Skeletal muscle satellite cell (primary cell): ENCODE measurements around the gene GAS1. TPM values are rescaled to one million over a fixed set of nuclear protein-coding genes. Genes with fewer than 3 reads are reported as not detected.
A peak's percentile ranks its signal among the peaks of the same experiment; 100 is the strongest.

Experiments
- H3K27me3 ChIP-seq: 2 replicates; pipeline ENCODE4 v1.7.0; 2013; ENCODE audit warnings: low read length; ENCODE audit not compliant: control insufficient read depth, insufficient read depth
- H3K36me3 ChIP-seq: 2 replicates; pipeline ENCODE4 v1.7.0; 2013; ENCODE audit warnings: mild to moderate bottlenecking, control low read depth, low read length; ENCODE audit not compliant: insufficient read depth
- H3K4me1 ChIP-seq: 2 replicates; pipeline ENCODE4 v1.7.0; 2013; ENCODE audit warnings: low read length; ENCODE audit not compliant: control insufficient read depth, insufficient read depth
- H3K4me2 ChIP-seq: 2 replicates; pipeline ENCODE4 v1.7.0; 2013; ENCODE audit warnings: mild to moderate bottlenecking, low read length
- H3K4me3 ChIP-seq: 2 replicates; pipeline ENCODE4 v1.7.0; 2013; ENCODE audit warnings: low read length
- H3K9ac ChIP-seq: 2 replicates; pipeline ENCODE4 v1.7.0; 2013; ENCODE audit warnings: mild to moderate bottlenecking, low read depth, low read length, moderate library complexity
- H3K9me3 ChIP-seq: replicated peaks from 2 replicates; pipeline ENCODE4 v1.7.0; 2013; ENCODE audit warnings: mild to moderate bottlenecking, control low read depth, low read length
- total RNA-seq: library from RNA; depleted of rRNA; stranded (reverse); fragments of >200 nt; gene quantifications from 2 replicates; pipeline ENCODE4 v1.2.3, GENCODE V29; 2012; rRNA removed

The GAS1 gene, protein sequence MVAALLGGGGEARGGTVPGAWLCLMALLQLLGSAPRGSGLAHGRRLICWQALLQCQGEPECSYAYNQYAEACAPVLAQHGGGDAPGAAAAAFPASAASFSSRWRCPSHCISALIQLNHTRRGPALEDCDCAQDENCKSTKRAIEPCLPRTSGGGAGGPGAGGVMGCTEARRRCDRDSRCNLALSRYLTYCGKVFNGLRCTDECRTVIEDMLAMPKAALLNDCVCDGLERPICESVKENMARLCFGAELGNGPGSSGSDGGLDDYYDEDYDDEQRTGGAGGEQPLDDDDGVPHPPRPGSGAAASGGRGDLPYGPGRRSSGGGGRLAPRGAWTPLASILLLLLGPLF
- 2.0 and 5.5 TPM in 2 replicates for total RNA-seq

DNA sequence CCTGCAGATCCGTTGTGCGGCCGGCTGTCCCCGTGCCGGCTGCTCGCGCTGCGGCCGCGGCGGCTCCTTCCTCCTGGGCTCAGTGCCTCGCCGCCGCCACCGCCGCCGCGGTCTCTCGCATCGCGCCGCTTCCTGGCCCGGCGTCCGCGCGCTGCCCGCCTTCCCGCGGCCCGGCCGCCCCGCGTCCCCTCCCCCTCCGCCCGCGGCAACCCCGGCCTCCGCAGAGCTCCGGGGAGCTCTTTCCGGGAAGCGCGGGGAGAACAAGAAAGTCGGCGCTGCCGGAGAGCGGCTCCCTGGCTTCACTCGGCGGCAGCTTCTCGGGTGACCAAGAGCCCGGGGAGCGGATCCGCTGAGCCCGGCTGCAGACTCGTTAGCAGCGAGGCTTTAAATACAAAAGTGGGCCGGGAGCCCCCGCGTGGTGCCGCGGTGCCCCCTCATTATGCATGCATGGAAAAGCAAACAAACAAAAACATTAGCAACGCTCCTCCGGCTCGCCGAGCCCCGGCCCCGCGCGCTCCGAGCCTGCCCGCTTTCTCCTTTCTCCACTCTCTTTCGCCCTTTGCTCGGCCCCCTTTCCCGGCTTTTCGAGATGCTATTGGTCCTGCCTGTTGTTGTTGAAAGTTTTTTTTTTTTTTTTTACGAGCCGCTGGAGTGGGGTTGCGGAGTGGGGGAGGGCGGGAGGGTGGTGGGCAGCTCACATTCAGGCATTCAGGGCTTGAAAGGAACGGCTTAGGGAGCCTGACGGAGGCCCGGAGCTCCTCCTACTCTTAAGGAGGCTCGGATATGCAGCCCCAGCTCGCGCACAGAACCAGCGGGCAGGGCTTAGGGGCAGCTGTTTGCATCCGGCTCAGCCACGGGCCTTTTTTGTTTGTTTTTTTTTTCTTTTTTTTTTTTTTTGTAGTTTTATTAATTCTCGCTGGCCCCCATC lies at the start of gene GAS1:
Gene GAS1 (minus strand): TSS at position 361 of the 928 bp plus-strand sequence. CDS start 727 bp downstream, outside the sequence.
- Histone ChIP-seq H3K9ac (peak within 1 kb of the TSS; percentile 90), H3K27me3 (no peaks in the 10 kb centered on the region), H3K4me2 (peak within 1 kb of the TSS; percentile 98), H3K9me3 (peaks cover under 1% of the 10 kb centered on the region), H3K4me1 (peaks cover 23% of the 10 kb centered on the region), H3K36me3 (peaks cover 10% of the 10 kb centered on the region), H3K4me3 (peak within 1 kb of the TSS; percentile 97)

DNA sequence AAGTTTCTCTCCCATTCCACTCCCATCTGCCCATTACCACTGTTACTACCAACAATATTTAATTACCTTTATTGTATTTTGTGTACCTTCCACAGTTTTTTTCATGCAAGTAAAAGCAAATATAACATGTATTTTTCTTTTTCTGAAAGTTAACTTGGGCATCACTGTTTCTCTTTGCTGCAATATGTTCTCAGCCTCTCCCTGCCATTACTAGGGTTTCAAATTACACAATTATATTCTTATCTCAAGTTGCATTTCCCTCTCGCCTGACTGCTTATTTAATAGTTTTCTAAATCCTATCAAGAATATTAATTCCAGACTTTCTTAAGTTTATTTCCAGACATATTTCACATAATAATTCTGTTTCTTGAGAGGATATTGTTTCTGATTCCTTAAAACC lies 46.9 kb upstream of the GAS1 start:
- Histone ChIP-seq H3K27me3 (no peaks in the 10 kb centered on the region), H3K4me1 (no peaks in the 10 kb centered on the region), H3K4me3 (no peak overlapping the region), H3K36me3 (no peaks in the 10 kb centered on the region), H3K9me3 (no peaks in the 10 kb centered on the region), H3K4me2 (no peak overlapping the region), H3K9ac (no peak overlapping the region)

DNA sequence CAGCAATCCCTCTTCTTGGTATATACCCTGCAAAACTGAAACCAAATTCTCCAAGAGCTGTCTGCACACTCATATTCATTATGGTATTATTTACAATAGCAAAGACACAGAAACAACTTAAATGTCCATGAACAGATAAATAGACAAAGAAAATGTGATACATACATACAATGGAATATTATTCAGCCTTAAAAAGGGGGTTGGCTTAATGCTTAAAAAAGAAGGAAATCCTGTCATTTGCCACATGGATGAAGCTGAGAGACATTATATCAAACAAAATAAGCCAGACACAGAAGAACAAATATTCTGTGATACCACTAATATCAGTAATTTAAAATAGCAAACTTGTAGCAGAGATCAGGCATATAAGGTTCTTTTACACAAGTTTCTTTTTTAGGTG lies 46.5 kb upstream of the GAS1 start:
- H3K4me2 ChIP-seq: no peak overlapping the region
- no peaks in the 10 kb centered on the region for H3K9me3 ChIP-seq
- no peaks in the 10 kb centered on the region for H3K4me1 ChIP-seq
- no peak overlapping the region for H3K9ac ChIP-seq
- H3K27me3 ChIP-seq: no peaks in the 10 kb centered on the region
- no peak overlapping the region for H3K4me3 ChIP-seq
- H3K36me3 ChIP-seq: no peaks in the 10 kb centered on the region

DNA sequence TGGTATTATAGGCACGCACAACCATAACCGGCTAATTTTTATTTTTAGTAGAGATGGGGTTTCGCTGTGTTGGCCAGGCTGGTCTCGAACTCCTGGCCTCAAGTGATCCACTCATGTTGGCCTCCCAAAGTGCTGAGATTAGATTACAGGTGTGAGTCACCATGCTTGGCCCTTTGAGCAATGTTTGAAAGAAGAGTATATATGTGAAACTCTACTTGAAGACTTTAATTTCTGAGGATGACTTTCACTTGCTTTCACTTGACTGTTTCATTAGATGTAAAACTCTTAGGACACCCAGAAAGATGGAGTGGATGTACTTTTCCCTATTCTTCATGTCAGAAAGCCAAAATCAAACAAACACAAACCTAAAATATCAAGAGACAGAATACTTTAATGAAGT lies 43.8 kb upstream of the GAS1 start:
- Histone ChIP-seq H3K4me1 (no peaks in the 10 kb centered on the region), H3K4me3 (no peak overlapping the region), H3K36me3 (no peaks in the 10 kb centered on the region), H3K9me3 (no peaks in the 10 kb centered on the region), H3K9ac (no peak overlapping the region), H3K4me2 (no peak overlapping the region), H3K27me3 (no peaks in the 10 kb centered on the region)

DNA sequence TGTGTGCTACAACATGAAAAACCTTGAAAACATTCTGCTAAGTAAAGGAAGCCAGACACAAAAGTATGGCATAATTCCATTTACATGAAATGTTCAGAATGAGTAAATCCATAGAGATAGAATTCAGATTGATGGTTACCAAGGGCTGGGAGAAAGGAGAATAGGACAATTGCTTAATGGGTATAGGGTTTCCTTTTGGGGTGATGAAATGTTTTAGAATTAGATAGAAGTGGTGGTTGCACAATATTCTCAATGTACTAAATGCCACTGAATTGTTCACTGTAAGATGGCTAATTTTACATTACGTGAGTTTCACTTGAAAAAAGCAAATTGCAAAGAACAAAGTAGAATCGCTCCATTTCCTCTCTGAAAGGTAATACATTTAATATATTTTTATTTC lies 43.0 kb upstream of the GAS1 start:
- Histone ChIP-seq H3K4me1 (peaks cover under 1% of the 10 kb centered on the region), H3K4me3 (no peak overlapping the region), H3K9ac (no peak overlapping the region), H3K9me3 (no peaks in the 10 kb centered on the region), H3K27me3 (no peaks in the 10 kb centered on the region), H3K4me2 (no peak overlapping the region), H3K36me3 (no peaks in the 10 kb centered on the region)

DNA sequence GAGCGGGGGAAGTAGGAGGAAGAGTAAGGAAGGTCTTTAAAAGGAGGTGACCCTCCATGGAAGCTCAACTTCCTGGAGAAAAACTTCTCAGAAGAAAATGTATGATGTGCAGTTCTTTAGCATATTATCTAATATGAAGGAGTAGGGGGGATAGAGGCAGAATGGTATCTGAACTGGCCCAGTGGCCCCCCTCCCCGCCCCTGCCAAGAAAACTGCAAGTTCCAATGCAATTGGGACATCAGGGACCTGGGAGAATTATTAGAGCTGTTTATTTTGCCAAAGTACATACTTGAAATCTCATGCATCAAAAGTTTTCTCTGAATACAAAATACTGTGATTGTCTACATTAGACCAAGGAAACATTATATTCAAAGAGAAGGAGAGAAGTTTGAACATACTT lies 40.6 kb upstream of the GAS1 start:
- Histone ChIP-seq H3K4me3 (no peak overlapping the region), H3K27me3 (no peaks in the 10 kb centered on the region), H3K36me3 (no peaks in the 10 kb centered on the region), H3K9ac (no peak overlapping the region), H3K9me3 (no peaks in the 10 kb centered on the region), H3K4me1 (peaks cover 22% of the 10 kb centered on the region), H3K4me2 (no peak overlapping the region)

DNA sequence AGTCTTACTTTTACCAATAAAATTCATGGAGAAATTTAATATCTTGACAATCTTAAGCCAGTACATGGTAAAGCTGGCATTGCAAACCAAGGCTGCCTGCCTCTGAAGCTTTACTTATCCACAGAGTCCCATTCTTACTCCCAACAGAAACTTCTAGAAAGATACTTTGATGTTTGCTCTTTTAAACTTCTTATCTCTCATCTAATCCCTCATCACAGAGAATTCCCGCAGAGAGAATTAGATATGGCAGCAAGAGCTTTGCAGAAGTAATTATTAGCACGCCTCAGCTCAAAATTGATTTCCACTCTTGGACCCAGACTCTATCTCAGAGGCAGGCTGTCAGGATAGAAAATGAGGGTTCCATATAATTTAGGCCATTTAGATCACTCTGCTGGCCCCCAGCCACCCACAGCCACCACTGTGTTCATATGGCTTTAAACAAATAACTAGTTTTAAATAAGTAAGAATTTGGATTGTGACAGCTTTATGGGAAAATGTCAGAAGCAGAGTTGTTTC lies 37.9 kb upstream of the GAS1 start:
- Histone ChIP-seq H3K9ac (no peak overlapping the region), H3K27me3 (no peaks in the 10 kb centered on the region), H3K4me1 (peaks cover 31% of the 10 kb centered on the region), H3K9me3 (no peaks in the 10 kb centered on the region), H3K4me3 (no peak overlapping the region), H3K36me3 (no peaks in the 10 kb centered on the region), H3K4me2 (no peak overlapping the region)

DNA sequence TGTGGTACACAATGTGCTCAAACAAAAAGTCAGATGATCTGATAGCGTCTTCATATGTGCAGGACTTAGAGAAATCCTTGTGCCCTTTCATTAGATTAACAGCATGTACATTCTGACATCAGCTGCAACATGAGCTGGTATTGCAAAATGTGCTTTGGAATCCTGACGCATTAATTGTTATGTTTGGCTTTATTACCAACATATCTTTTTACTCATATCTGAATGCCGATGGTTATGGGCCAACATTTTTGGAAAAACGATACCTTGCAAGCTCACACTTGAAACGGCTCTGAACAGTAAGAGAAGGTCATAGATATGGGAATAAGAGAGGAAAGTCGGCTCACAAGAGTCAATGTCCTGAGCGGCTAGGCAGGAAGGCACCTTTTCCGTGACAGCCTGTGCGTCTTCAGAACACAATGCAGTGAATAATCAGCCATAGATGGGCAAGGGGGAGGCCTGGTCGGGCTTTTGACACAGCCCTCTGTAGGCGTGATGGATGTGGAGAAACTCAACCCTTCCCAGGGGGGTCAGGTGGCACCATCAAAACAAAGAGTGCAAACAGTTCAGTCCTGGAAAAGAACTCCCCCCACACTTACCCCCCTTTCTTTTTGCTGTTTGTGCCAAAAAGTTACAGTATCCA lies 36.4 kb upstream of the GAS1 start:
- Histone ChIP-seq H3K27me3 (no peaks in the 10 kb centered on the region), H3K36me3 (no peaks in the 10 kb centered on the region), H3K9me3 (no peaks in the 10 kb centered on the region), H3K4me2 (peak overlapping the region; percentile 86), H3K9ac (peak overlapping the region; percentile 74), H3K4me1 (peaks cover 42% of the 10 kb centered on the region), H3K4me3 (peak overlapping the region; percentile 54)

DNA sequence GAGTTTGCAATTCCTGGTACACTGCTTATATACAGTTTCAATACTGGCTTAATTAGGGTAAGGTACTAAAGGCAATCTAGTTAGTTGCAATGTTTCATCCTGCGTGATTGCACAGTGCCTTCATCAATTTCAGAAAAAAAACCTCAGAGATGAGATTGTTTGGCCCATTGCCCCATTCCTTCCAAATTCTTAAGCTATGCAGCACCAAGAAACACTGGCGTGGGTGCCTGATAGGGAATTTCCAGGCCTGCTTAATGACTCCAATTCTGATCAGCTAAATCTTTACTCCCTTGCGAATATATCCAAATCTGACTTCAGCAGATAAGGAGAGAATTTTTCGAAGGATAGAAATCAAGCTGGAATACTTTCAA lies 35.9 kb upstream of the GAS1 start:
- Histone ChIP-seq H3K4me1 (peaks cover 47% of the 10 kb centered on the region), H3K36me3 (no peaks in the 10 kb centered on the region), H3K9ac (peak overlapping the region; percentile 74), H3K9me3 (no peaks in the 10 kb centered on the region), H3K27me3 (no peaks in the 10 kb centered on the region), H3K4me2 (peak overlapping the region; percentile 86), H3K4me3 (peak overlapping the region; percentile 11)

DNA sequence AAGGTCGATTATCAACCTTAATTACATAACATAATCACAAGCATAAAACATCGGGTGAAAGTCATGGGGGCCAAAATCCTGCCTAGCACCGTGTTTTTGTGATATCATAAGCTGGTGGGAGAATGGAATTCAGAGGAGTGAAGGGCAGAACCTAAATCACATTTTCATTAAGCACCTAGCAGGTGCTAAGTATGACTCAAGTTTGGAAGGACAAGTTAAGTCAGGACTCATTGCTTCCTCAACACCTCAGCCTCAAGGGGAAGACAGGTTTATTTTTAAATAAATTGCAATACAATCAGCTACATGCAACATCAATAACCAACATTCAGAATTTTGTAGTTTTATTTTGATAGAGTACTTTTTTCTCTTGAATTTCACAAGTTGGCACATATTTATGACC lies 33.5 kb upstream of the GAS1 start:
- no peak overlapping the region for H3K4me3 ChIP-seq
- H3K9me3 ChIP-seq: no peaks in the 10 kb centered on the region
- H3K4me1 ChIP-seq: peaks cover 72% of the 10 kb centered on the region
- no peak overlapping the region for H3K9ac ChIP-seq
- no peak overlapping the region for H3K4me2 ChIP-seq
- no peaks in the 10 kb centered on the region for H3K27me3 ChIP-seq
- no peaks in the 10 kb centered on the region for H3K36me3 ChIP-seq

DNA sequence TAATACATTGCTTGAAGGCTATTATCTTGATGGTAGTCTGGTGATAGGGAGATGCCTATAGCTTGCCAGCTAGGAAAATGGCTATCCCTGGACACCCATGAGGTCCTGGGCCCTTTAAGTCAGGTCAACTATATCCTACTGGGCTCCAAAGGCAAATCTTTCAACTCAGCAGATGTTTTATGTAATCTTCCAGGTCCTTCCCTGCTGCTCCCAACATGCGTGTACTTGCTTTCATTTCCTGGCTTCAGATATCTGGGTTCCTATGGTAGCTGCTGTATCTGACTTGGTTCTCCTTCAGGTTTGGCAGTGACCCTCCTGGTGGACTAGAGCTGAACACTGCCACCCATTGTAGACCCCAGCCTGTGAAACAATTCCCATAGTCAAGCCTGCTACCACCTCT lies 32.4 kb upstream of the GAS1 start:
- Histone ChIP-seq H3K27me3 (no peaks in the 10 kb centered on the region), H3K4me1 (peaks cover 75% of the 10 kb centered on the region), H3K36me3 (no peaks in the 10 kb centered on the region)

More for the DNA sequence above, 32.4 kb upstream of the GAS1 start:
- no peak overlapping the region for H3K4me3 ChIP-seq
- no peak overlapping the region for H3K9ac ChIP-seq
- no peaks in the 10 kb centered on the region for H3K9me3 ChIP-seq
- H3K4me2 ChIP-seq: no peak overlapping the region
